CD4-positive, alpha-beta T cell (primary cell): Measurements from ENCODE around the gene MRPS23. TPM values are rescaled to one million over a fixed set of nuclear protein-coding genes. Genes with fewer than 3 reads are reported as not detected.

Source experiments
- ATAC-seq: fragments of 200-7000 bp; cut with Tn5 transposase; one replicate; pipeline ENCODE4 v1.10.0; 2022; ENCODE audit warnings: mild to moderate bottlenecking; ENCODE audit not compliant: poor library complexity
- CTCF ChIA-PET: fragments of 350-600 bp; sonication (Branson Sonifier 250); formaldehyde crosslinking; loops from one replicate; lab custom pipeline; 2021; ENCODE audit warnings: antibody characterized with exemption, inconsistent platforms; lab: Charles Lee
- POLR2A ChIA-PET: fragments of 350-600 bp; sonication (Branson Sonifier 250); formaldehyde crosslinking; loops from one replicate; lab custom pipeline; 2021; ENCODE audit warnings: antibody characterized with exemption, inconsistent platforms; lab: Charles Lee
- DNase-seq, 14 experiments: peaks; one replicate each; pipeline ENCODE4 v3.0.0-alpha.2; 2013 to 2020; ENCODE audit warnings: mixed read lengths in 2 of 14
- H3K27ac ChIP-seq, 2 donors: one replicate each; pipeline versions ENCODE4 v1.5.1 to v1.7.0; 2013; ENCODE audit warnings: low read length in 2 of 2, low read depth in 1 of 2, mild to moderate bottlenecking in 1 of 2
- H3K27me3 ChIP-seq, 2 experiments: 1 replicate in 1 of 2; 2 replicates in 1 of 2; pipeline versions ENCODE4 v1.6.1 to v1.7.0; 2013; ENCODE audit warnings: low read length in 2 of 2, control low read depth in 1 of 2, mild to moderate bottlenecking in 1 of 2, moderate library complexity in 1 of 2; ENCODE audit not compliant: insufficient read depth in 2 of 2, control insufficient read depth in 1 of 2
- H3K36me3 ChIP-seq: one replicate; pipeline ENCODE4 v1.6.1; 2013; ENCODE audit warnings: low read length, control low read depth; ENCODE audit not compliant: insufficient read depth
- H3K4me1 ChIP-seq: one replicate; pipeline ENCODE4 v1.6.1; 2013; ENCODE audit warnings: low read length, control low read depth; ENCODE audit not compliant: insufficient read depth
- H3K4me3 ChIP-seq: one replicate; pipeline ENCODE4 v1.5.1; 2013; ENCODE audit warnings: mild to moderate bottlenecking, low read length, moderate library complexity
- H3K9me3 ChIP-seq, 2 experiments: 1 replicate in 1 of 2; 2 replicates in 1 of 2; pipeline versions ENCODE4 v1.6.1 to v1.7.0; 2013; ENCODE audit warnings: low read length in 2 of 2, mild to moderate bottlenecking in 2 of 2, control low read depth in 1 of 2, moderate library complexity in 1 of 2; ENCODE audit not compliant: control insufficient read depth in 1 of 2, insufficient read depth in 1 of 2
- H3K27ac Mint-ChIP-seq: one replicate; pipeline ENCODE4 v1.8.0; 2020; ENCODE audit warnings: mixed read lengths
- H3K27me3 Mint-ChIP-seq: one replicate; pipeline ENCODE4 v1.8.0; 2021; ENCODE audit warnings: mixed read lengths
- H3K36me3 Mint-ChIP-seq: one replicate; pipeline ENCODE4 v1.8.0; 2021; ENCODE audit warnings: low read depth, mixed read lengths
- H3K4me1 Mint-ChIP-seq: one replicate; pipeline ENCODE4 v1.8.0; 2021; ENCODE audit warnings: low read depth, mixed read lengths
- H3K4me3 Mint-ChIP-seq: one replicate; pipeline ENCODE4 v1.8.0; 2020; ENCODE audit warnings: mild to moderate bottlenecking, mixed read lengths
- H3K9me3 Mint-ChIP-seq: one replicate; pipeline ENCODE4 v1.8.0; 2020; ENCODE audit warnings: mixed read lengths
- CTCF ChIP-seq: fragments of 200-600 bp; IDR thresholded peaks from one replicate; pipeline ENCODE4 v1.8.0; 2022; ENCODE audit warnings: antibody characterized with exemption, mild to moderate bottlenecking
- intact Hi-C, 2 experiments: fragments of 100-400 bp; cut with DNase I in 1 of 2; cut with micrococcal nuclease in 1 of 2; formaldehyde crosslinking; loops; one replicate each; pipeline versions ENCODE4 v1.15.1 to v1.9.0; 2023 to 2025; cut with DNase I, micrococcal nuclease
- total RNA-seq, 174 experiments: library from RNA in 2 of 174; stranded (reverse) in 2 of 174; gene quantifications; one replicate each; pipeline ENCODE4 v1.2.3 and lab custom pipeline; 2021 to 2026

MRPS23 gene
- total RNA-seq, 2 experiments from 2014 or later: 14.6 to 14.7 TPM

GRCh38 chr17:57873261-57874057 lies 23.6 kb upstream of the MRPS23 start:
- CTCF ChIA-PET: no interaction called here
- DNase-seq (no peak), ATAC-seq (no peak)
- Mint-ChIP-seq H3K36me3 (no peaks in the 10 kb centered on the region), H3K4me3 (no peak overlapping the region), H3K4me1 (peaks cover 8% of the 10 kb centered on the region), H3K27me3 (peaks cover 28% of the 10 kb centered on the region), H3K9me3 (no peaks in the 10 kb centered on the region), H3K27ac (no peak overlapping the region)
- no peak overlapping the region for H3K4me3 ChIP-seq
- H3K27ac ChIP-seq: no peak overlapping the region
- intact Hi-C loops: no loop called here
- peaks cover 4 to 18% of the 10 kb centered on the region in 2 experiments for H3K27me3 ChIP-seq
- H3K36me3 ChIP-seq: no peaks in the 10 kb centered on the region
- H3K4me1 ChIP-seq: peaks cover 20% of the 10 kb centered on the region
- POLR2A ChIA-PET: no interaction called here
- TF ChIP-seq CTCF: no peak
- H3K9me3 ChIP-seq: no peaks in the 10 kb centered on the region

GRCh38 chr17:57872536-57872935 lies 22.7 kb upstream of the MRPS23 start:
- ATAC-seq: no peak
- H3K4me1 ChIP-seq: peaks cover 29% of the 10 kb centered on the region
- peaks cover 4 to 18% of the 10 kb centered on the region in 2 experiments for H3K27me3 ChIP-seq
- no peaks in the 10 kb centered on the region for H3K9me3 ChIP-seq
- intact Hi-C loops: no loop called here
- H3K4me3 Mint-ChIP-seq: no peak overlapping the region
- ChIA-PET POLR2A (interaction anchor here (1.5 kb wide), 1 partner anchor 22 kb away, joined by 3 read pairs; the partner anchor contains the start of gene MRPS23), CTCF (no interaction called here)
- H3K27ac ChIP-seq: no peak overlapping the region
- peaks cover 22% of the 10 kb centered on the region for H3K27me3 Mint-ChIP-seq
- no peaks in the 10 kb centered on the region for H3K9me3 Mint-ChIP-seq
- H3K27ac Mint-ChIP-seq: no peak overlapping the region
- no peak for TF ChIP-seq CTCF
- DNase-seq: no peak
- H3K4me1 Mint-ChIP-seq: peaks cover 14% of the 10 kb centered on the region
- no peaks in the 10 kb centered on the region for H3K36me3 Mint-ChIP-seq
- H3K36me3 ChIP-seq: no peaks in the 10 kb centered on the region
- no peak overlapping the region for H3K4me3 ChIP-seq

GRCh38 chr17:57871863-57872262 lies 22.0 kb upstream of the MRPS23 start:
- no peak for DNase-seq
- Mint-ChIP-seq H3K4me1 (peaks cover 15% of the 10 kb centered on the region), H3K9me3 (no peaks in the 10 kb centered on the region), H3K36me3 (no peaks in the 10 kb centered on the region), H3K27ac (no peak overlapping the region), H3K27me3 (peaks cover 22% of the 10 kb centered on the region), H3K4me3 (no peak overlapping the region)
- TF ChIP-seq CTCF: no peak
- H3K9me3 ChIP-seq: no peaks in the 10 kb centered on the region
- H3K4me1 ChIP-seq: peaks cover 31% of the 10 kb centered on the region
- H3K36me3 ChIP-seq: no peaks in the 10 kb centered on the region
- CTCF ChIA-PET: no interaction called here
- ATAC-seq: no peak
- intact Hi-C loops: no loop called here
- no peak overlapping the region for H3K27ac ChIP-seq
- POLR2A ChIA-PET: interaction anchor here (1.5 kb wide), 1 partner anchor 22 kb away, joined by 3 read pairs; the partner anchor contains the start of gene MRPS23
- H3K4me3 ChIP-seq: no peak overlapping the region
- peaks cover 4 to 18% of the 10 kb centered on the region in 2 experiments for H3K27me3 ChIP-seq
